ENCODE measurements around the gene PYROXD2.

Gene PYROXD2

DNA sequence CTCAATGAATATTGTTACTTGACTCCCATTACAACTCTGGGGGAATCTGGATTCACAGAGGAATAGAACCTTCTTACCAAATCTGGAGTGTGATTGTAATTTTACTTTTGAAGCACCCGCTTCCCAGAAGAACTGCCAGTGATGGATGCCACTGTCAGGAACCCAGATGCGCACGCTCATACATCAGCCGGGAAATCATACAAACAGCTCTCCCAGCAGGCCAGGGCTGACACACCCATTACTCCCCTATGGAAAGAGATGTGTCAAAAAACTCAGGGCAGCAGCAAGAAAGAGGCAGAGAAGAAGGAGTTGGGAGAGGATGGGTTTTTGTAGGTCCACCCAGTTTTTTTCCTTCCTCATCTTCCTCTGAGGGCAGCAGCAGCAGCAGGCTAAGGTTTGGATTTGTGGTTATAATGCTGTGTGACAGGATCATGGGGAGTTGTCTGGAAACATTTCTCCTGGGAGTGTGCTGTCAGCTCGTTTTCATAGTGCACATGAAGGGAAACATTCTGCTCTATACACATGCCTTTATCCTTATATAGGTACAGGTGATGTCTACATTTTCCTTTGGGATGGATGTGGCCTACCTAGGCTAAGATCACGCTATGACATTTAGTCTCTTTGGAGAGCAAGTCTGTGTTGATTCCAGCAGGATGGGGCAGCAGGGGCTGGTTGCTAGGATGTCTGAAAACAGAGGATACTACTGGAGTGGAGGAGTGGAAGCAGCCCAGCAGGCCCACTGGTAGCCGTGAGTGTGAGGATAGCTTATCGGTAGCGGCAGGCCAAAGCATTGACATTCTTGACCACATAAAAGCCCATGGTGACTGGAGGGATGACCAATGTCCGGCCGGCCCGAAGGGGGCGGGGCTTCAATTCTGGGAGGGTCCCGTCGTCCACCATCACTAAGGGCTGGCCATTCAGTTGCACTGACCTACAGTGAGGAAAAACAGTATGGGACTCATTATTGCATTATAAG, 44.1 kb upstream of the PYROXD2 start:
- Histone ChIP-seq H3K27me3 (ENCODE audit: insufficient read depth, low read depth, severe bottlenecking) (peaks cover 83% of the 10 kb centered on the region), H3K27ac (no peak overlapping the region), H3K36me3 (no peaks in the 10 kb centered on the region), H3K4me3 (ENCODE audit: low read depth, low read length) (no peak overlapping the region), H3K9me3 (ENCODE audit: severe bottlenecking) (no peaks in the 10 kb centered on the region)
- no peak for DNase-seq
- TF ChIP-seq, protein P1, sequence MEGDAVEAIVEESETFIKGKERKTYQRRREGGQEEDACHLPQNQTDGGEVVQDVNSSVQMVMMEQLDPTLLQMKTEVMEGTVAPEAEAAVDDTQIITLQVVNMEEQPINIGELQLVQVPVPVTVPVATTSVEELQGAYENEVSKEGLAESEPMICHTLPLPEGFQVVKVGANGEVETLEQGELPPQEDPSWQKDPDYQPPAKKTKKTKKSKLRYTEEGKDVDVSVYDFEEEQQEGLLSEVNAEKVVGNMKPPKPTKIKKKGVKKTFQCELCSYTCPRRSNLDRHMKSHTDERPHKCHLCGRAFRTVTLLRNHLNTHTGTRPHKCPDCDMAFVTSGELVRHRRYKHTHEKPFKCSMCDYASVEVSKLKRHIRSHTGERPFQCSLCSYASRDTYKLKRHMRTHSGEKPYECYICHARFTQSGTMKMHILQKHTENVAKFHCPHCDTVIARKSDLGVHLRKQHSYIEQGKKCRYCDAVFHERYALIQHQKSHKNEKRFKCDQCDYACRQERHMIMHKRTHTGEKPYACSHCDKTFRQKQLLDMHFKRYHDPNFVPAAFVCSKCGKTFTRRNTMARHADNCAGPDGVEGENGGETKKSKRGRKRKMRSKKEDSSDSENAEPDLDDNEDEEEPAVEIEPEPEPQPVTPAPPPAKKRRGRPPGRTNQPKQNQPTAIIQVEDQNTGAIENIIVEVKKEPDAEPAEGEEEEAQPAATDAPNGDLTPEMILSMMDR (IDR thresholded peaks at IDR 0.05; ENCODE audit: low read depth, low read length): no peak

DNA sequence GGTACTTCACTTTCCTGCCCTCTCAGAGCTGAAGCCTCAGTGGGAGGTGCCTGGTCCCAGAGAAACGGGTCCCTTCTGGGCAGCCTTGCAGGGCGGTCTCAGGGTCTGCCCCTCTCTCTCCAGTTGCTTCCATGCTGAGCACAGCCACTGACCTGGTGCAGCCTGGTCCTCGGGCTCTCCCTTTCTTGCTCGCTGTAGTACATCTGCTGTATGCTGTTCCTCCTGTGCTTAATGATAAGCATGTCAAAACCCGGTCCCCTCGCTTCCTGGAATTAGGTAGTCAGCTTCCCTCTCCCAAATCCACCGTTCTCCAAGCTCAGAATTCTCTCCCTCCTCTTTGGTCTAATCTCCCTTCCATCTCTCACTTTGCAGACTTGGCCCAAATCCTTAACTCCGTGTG, 42.7 kb upstream of the PYROXD2 start:
- TF ChIP-seq, protein P1 (IDR thresholded peaks at IDR 0.05; ENCODE audit: low read depth, low read length): no peak
- H3K4me3 ChIP-seq (ENCODE audit: low read depth, low read length): no peak overlapping the region

DNA sequence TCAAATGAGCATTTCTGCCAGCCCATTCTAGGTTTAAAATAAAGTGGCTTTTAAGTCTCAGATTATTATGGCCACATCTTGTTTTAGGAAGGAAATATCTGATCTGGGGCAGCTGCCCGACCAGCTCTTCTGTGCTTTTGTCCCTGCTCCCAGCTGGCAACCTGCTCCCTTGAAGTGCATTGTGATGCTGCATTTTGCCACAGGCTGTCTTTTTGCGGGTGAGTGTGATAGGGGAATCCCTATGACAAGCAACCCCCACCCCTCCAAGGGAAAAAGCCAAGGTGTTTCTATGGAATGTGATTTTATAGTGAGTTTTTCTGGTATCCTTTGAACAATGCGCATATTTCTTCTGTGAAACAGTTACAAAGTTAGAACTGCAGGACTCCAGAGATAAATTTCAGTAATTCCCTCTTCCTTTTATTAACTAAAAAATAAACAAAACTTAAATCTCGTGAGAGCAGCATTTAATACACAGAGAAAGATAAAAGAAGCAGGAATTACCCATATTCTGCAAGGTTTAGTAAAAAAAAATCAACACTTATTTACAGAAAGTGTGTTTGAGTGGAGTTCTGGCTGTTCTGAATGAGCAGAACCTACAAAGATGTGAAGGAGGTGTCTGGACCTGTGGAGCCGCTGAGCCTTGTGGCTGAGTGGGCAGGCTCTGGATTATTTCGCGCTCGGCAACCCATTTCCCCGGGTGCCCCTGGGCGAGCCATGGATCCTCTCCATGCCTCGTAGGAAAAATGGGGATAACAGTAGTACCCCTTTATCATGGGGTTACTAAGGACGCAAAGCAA, 41.9 kb upstream of the PYROXD2 start:
- peaks cover 81% of the 10 kb centered on the region for H3K27me3 ChIP-seq (ENCODE audit: insufficient read depth, low read depth, severe bottlenecking)
- no peaks in the 10 kb centered on the region for H3K9me3 ChIP-seq (ENCODE audit: severe bottlenecking)
- H3K27ac ChIP-seq: no peak overlapping the region
- H3K4me3 ChIP-seq (ENCODE audit: low read depth, low read length): no peak overlapping the region
- DNase-seq: no peak
- TF ChIP-seq, protein P1 (IDR thresholded peaks at IDR 0.05; ENCODE audit: low read depth, low read length): no peak
- no peaks in the 10 kb centered on the region for H3K36me3 ChIP-seq

More for the DNA sequence above, 42.7 kb upstream of the PYROXD2 start:
- Histone ChIP-seq H3K9me3 (ENCODE audit: severe bottlenecking) (no peaks in the 10 kb centered on the region), H3K36me3 (no peaks in the 10 kb centered on the region), H3K27me3 (ENCODE audit: insufficient read depth, low read depth, severe bottlenecking) (peaks cover 82% of the 10 kb centered on the region), H3K27ac (no peak overlapping the region)
- no peak for DNase-seq

DNA sequence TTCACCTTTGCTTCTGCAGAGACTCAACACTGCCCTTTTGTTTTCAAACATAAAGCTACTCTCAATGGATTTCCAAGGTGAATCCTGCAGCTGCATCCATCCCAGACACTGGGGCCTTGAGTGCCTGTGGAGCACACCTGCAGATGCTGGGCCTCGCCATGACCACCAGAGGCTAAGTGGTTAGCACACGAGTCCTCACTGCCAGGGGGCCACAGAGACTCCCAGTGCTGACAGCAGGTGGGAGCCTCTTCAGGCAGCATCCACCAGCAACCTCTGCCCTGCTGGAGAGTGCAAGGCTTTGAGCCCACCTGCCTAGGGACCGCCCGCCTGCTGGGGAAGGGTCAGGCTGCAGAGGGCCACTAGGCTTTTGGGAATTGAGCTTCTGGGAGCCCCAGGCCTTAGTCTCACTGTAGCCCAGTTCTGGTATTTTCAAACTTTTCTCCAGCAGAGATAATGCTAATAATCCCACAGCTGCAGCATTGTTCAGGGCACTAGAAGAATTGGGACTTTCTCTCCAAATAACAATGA, 41.1 kb upstream of the PYROXD2 start:
- Histone ChIP-seq H3K27me3 (ENCODE audit: insufficient read depth, low read depth, severe bottlenecking) (peaks cover 74% of the 10 kb centered on the region), H3K9me3 (ENCODE audit: severe bottlenecking) (no peaks in the 10 kb centered on the region), H3K4me3 (ENCODE audit: low read depth, low read length) (no peak overlapping the region), H3K27ac (no peak overlapping the region), H3K36me3 (no peaks in the 10 kb centered on the region)
- DNase-seq: no peak
- TF ChIP-seq, protein P1 (IDR thresholded peaks at IDR 0.05; ENCODE audit: low read depth, low read length): no peak

DNA sequence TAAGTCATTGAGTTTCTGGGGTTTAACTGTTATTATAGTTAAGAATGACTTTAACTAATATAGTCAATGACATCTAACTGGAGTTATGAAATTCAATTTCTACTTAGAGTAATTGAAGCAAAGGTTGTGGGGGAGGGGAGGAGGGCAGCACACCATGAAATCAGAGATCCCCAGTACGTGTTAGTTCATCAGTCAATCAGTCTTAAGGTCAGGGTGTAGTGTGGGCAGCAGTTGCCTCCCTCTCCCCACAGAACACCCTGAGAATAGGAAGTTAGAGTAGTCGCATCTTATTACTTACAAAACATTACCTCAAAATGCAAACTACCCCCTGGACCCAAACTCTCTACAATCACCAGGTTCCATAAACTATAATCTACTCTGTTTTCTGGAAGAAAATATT, 38.7 kb upstream of the PYROXD2 start:
- no peaks in the 10 kb centered on the region for H3K9me3 ChIP-seq (ENCODE audit: severe bottlenecking)
- TF ChIP-seq, protein P1 (IDR thresholded peaks at IDR 0.05; ENCODE audit: low read depth, low read length): no peak
- H3K4me3 ChIP-seq (ENCODE audit: low read depth, low read length): no peak overlapping the region
- DNase-seq: no peak
- H3K27me3 ChIP-seq (ENCODE audit: insufficient read depth, low read depth, severe bottlenecking): peaks cover 60% of the 10 kb centered on the region
- H3K27ac ChIP-seq: no peak overlapping the region
- H3K36me3 ChIP-seq: no peaks in the 10 kb centered on the region

Data from WERI-Rb-1 (cell line).